DND-41 (cell line): ENCODE results near the gene NUP85.

Experiments
- CTCF ChIP-seq: IDR thresholded peaks from 2 replicates; pipeline ENCODE4 v1.5.1; 2012; ENCODE audit warnings: borderline replicate concordance, low read length, moderate library complexity, mild to moderate bottlenecking; ENCODE audit not compliant: poor library complexity, severe bottlenecking; ENCODE audit errors: extremely low read depth
- EZH2 ChIP-seq: IDR thresholded peaks from 3 replicates; pipeline ENCODE4 v1.6.1; 2012; ENCODE audit warnings: borderline replicate concordance, low read depth, mild to moderate bottlenecking, moderate library complexity, low read length, inconsistent platforms; ENCODE audit not compliant: severe bottlenecking

- TF ChIP-seq EZH2 (no peak), CTCF (no peak)
These were observed 2.7 kb downstream of the NUP85 start for GRCh38 chr17:75208161-75208560.
